Glutamatergic neuron (in vitro differentiated cells): Measurements from ENCODE around the gene FKRP. TPM values are rescaled to one million over a fixed set of nuclear protein-coding genes. Genes with fewer than 3 reads are reported as not detected.

Experiments used
- DNase-seq: peaks from one replicate; pipeline ENCODE4 v3.0.0; 2022
- H3K27ac Mint-ChIP-seq: one replicate; pipeline ENCODE4 v1.8.0; 2020; ENCODE audit warnings: mild to moderate bottlenecking, mixed read lengths, inconsistent platforms; ENCODE audit not compliant: unreplicated experiment
- H3K27me3 Mint-ChIP-seq: one replicate; pipeline ENCODE4 v1.8.0; 2020; ENCODE audit warnings: mild to moderate bottlenecking, moderate library complexity, mixed read lengths, inconsistent platforms; ENCODE audit not compliant: unreplicated experiment
- H3K36me3 Mint-ChIP-seq: one replicate; pipeline ENCODE4 v1.8.0; 2020; ENCODE audit warnings: mild to moderate bottlenecking, mixed read lengths, inconsistent platforms; ENCODE audit not compliant: unreplicated experiment
- H3K4me1 Mint-ChIP-seq: one replicate; pipeline ENCODE4 v1.8.0; 2020; ENCODE audit warnings: mild to moderate bottlenecking, low read depth, mixed read lengths, inconsistent platforms; ENCODE audit not compliant: unreplicated experiment
- H3K4me3 Mint-ChIP-seq: one replicate; pipeline ENCODE4 v1.8.0; 2020; ENCODE audit warnings: mild to moderate bottlenecking, mixed read lengths, inconsistent platforms; ENCODE audit not compliant: unreplicated experiment
- H3K9me3 Mint-ChIP-seq: one replicate; pipeline ENCODE4 v1.8.0; 2020; ENCODE audit warnings: mild to moderate bottlenecking, moderate library complexity, mixed read lengths, inconsistent platforms; ENCODE audit not compliant: unreplicated experiment
- CTCF ChIP-seq: fragments of 200-600 bp; sonication (generic); IDR thresholded peaks from one replicate; pipeline ENCODE4 v1.5.0; 2021; ENCODE audit not compliant: partially characterized antibody, unreplicated experiment
- total RNA-seq: library from RNA; stranded (reverse); fragmentation: NEBNext Ultra II Directional; extraction: Animal tissue kit (Norgen Biotek cat#: 25700); gene quantifications from one replicate; pipeline ENCODE4 v1.2.1, GENCODE V29; 2021; ENCODE audit not compliant: unreplicated experiment

The FKRP gene
- total RNA-seq, 1 donor from 2014 or later = 46.6 TPM

- Mint-ChIP-seq H3K4me1 (peaks cover 5% of the 10 kb centered on the region), H3K36me3 (no peaks in the 10 kb centered on the region), H3K9me3 (peaks cover 2% of the 10 kb centered on the region), H3K27me3 (peaks cover 5% of the 10 kb centered on the region), H3K27ac (no peak overlapping the region), H3K4me3 (no peak overlapping the region)
- peak; percentile 66 for DNase-seq
- no peak for TF ChIP-seq CTCF
These were observed 7.7 kb downstream of the FKRP start for GRCh38 chr19:46753420-46754155.

- no peak for DNase-seq
- no peak for TF ChIP-seq CTCF
- peaks cover 7% of the 10 kb centered on the region for H3K27me3 Mint-ChIP-seq
- no peak overlapping the region for H3K27ac Mint-ChIP-seq
- peaks cover 14% of the 10 kb centered on the region for H3K4me1 Mint-ChIP-seq
- no peaks in the 10 kb centered on the region for H3K36me3 Mint-ChIP-seq
- no peak overlapping the region for H3K4me3 Mint-ChIP-seq
- peaks cover 2% of the 10 kb centered on the region for H3K9me3 Mint-ChIP-seq
These were observed 9.4 kb downstream of the FKRP start for GRCh38 chr19:46755077-46755852.

- DNase-seq = no peak
- Mint-ChIP-seq H3K27ac (no peak overlapping the region), H3K27me3 (peaks cover 7% of the 10 kb centered on the region), H3K4me1 (peaks cover 14% of the 10 kb centered on the region), H3K9me3 (peaks cover 2% of the 10 kb centered on the region), H3K4me3 (no peak overlapping the region), H3K36me3 (no peaks in the 10 kb centered on the region)
- TF ChIP-seq CTCF = no peak
These were observed 10.1 kb downstream of the FKRP start for GRCh38 chr19:46755853-46756543.

GRCh38 chr19:46756544-46756888 is 10.7 kb downstream of the FKRP start:
- H3K36me3 Mint-ChIP-seq = no peaks in the 10 kb centered on the region
- peaks cover 7% of the 10 kb centered on the region for H3K27me3 Mint-ChIP-seq
- no peak for DNase-seq

More at GRCh38 chr19:46756544-46756888, 10.7 kb downstream of the FKRP start:
- peaks cover 2% of the 10 kb centered on the region for H3K9me3 Mint-ChIP-seq
- H3K27ac Mint-ChIP-seq = no peak overlapping the region
- H3K4me1 Mint-ChIP-seq = peaks cover 14% of the 10 kb centered on the region
- no peak for TF ChIP-seq CTCF
- no peak overlapping the region for H3K4me3 Mint-ChIP-seq
